HCT116 (cell line): ENCODE results near the gene TXNDC9. TPM values are rescaled to one million over a fixed set of nuclear protein-coding genes. Genes with fewer than 3 reads are reported as not detected.

Experiments used
- ATAC-seq: fragments of 200-7000 bp; cut with Tn5 transposase; 2 replicates; pipeline ENCODE4 v1.9.1; 2020; ENCODE audit warnings: mild to moderate bottlenecking, moderate library complexity
- Bru-seq: library from RNA; stranded (reverse); fragments of 400-500 nt; gene quantifications from one replicate; lab custom pipeline; 2021; lab: Mats Ljungman, UMichigan
- BruChase-seq, 2 experiments: library from RNA; stranded (reverse); fragments of 400-500 nt; gene quantifications; one replicate each; lab custom pipeline; 2021; lab: Mats Ljungman, UMichigan
- BruUV-seq: library from RNA; stranded (reverse); fragments of 400-500 nt; replicated peaks from 2 replicates; lab custom pipeline; 2021; lab: Mats Ljungman, UMichigan
- CTCF ChIA-PET: fragments of 300-600 bp; sonication (Branson Sonifier 250); formaldehyde crosslinking; loops from one replicate; lab custom pipeline; 2021; ENCODE audit warnings: antibody characterized with exemption; lab: Charles Lee
- POLR2A ChIA-PET: fragments of 300-600, 350-600 bp; sonication (Branson Sonifier 250); formaldehyde crosslinking; loops from one replicate; lab custom pipeline; 2021; ENCODE audit warnings: antibody characterized with exemption; lab: Charles Lee
- RAD21 ChIA-PET, 2 experiments: fragments of 300-600 bp; sonication (Branson Sonifier 250); formaldehyde crosslinking; loops; one replicate each; lab custom pipeline; 2023; ENCODE audit warnings: low total read pairs in 2 of 2; ENCODE audit not compliant: uncharacterized antibody in 2 of 2, unreplicated experiment in 2 of 2, low non-redundant PET in 1 of 2; lab: Charles Lee
- DNase-seq: peaks from one replicate; pipeline ENCODE4 v3.0.0-alpha.2; 2010; ENCODE audit warnings: low read depth, low spot score
- H2AFZ ChIP-seq: fragments of 200-600 bp; shearing (Covaris generic), sonication (generic); 2 replicates; pipeline ENCODE4 v1.6.1; 2017; ENCODE audit warnings: low read depth, mixed run types, mixed read lengths, antibody characterized with exemption, low read length; ENCODE audit not compliant: poor library complexity, severe bottlenecking
- H3K27ac ChIP-seq: 2 replicates; pipeline ENCODE4 v1.5.1; 2012; ENCODE audit warnings: low read depth, low read length
- H3K27me3 ChIP-seq: fragments of 200-600 bp; sonication (generic); 2 replicates; pipeline ENCODE4 v1.6.1; 2016; ENCODE audit warnings: mixed run types, low read length, mixed read lengths; ENCODE audit not compliant: insufficient read depth
- H3K36me3 ChIP-seq, 2 experiments: fragments of 200-500 bp in 1 of 2; fragments of 200-600 bp in 1 of 2; sonication (Bioruptor generic) in 1 of 2; sonication (generic) in 1 of 2; 2 replicates each; pipeline versions ENCODE4 v1.5.1 to v1.6.1; 2014 to 2016; ENCODE audit warnings: low read length in 2 of 2, inconsistent platforms in 1 of 2, mixed read lengths in 1 of 2, mixed run types in 1 of 2; ENCODE audit not compliant: insufficient read depth in 2 of 2, control insufficient read depth in 1 of 2
- H3K4me1 ChIP-seq, 2 experiments: fragments of 200-600 bp in 1 of 2; sonication (generic) in 1 of 2; 2 replicates each; pipeline versions ENCODE4 v1.5.1 to v1.6.1; 2012 to 2017; ENCODE audit warnings: low read length in 2 of 2, inconsistent platforms in 1 of 2, mild to moderate bottlenecking in 1 of 2, mixed read lengths in 1 of 2, mixed run types in 1 of 2, moderate library complexity in 1 of 2; ENCODE audit not compliant: insufficient read depth in 2 of 2, control insufficient read depth in 1 of 2
- H3K4me2 ChIP-seq: fragments of 200-600 bp; sonication (generic); 2 replicates; pipeline ENCODE4 v1.6.1; 2017; ENCODE audit warnings: mixed run types, low read length, mixed read lengths
- H3K4me3 ChIP-seq, 2 experiments: fragments of 200-600 bp in 1 of 2; sonication (generic) in 1 of 2; replicated peaks in 1 of 2; 2 replicates each; pipeline ENCODE4 v1.5.1; 2011 to 2016; ENCODE audit warnings: low read length in 2 of 2, control low read depth in 1 of 2, low read depth in 1 of 2, mild to moderate bottlenecking in 1 of 2, mixed read lengths in 1 of 2, mixed run types in 1 of 2
- H3K79me2 ChIP-seq: fragments of 200-600 bp; sonication (generic); 2 replicates; pipeline ENCODE4 v1.6.1; 2017; ENCODE audit warnings: mild to moderate bottlenecking, mixed run types, low read length, moderate library complexity, mixed read lengths; ENCODE audit not compliant: insufficient read depth
- H3K9ac ChIP-seq: fragments of 200-600 bp; sonication (generic); 2 replicates; pipeline ENCODE4 v1.6.1; 2016; ENCODE audit warnings: low read length, mixed read lengths
- H3K9me2 ChIP-seq: fragments of 200-600 bp; sonication (generic), shearing (Covaris generic); 2 replicates; pipeline ENCODE4 v1.6.1; 2017; ENCODE audit warnings: mixed run types, mild to moderate bottlenecking, moderate library complexity; ENCODE audit not compliant: insufficient read depth
- H3K9me3 ChIP-seq, 2 experiments: fragments of 200-500 bp in 1 of 2; fragments of 200-600 bp in 1 of 2; sonication (Bioruptor generic) in 1 of 2; sonication (generic) in 1 of 2; 2 replicates each; pipeline ENCODE4 v1.6.1; 2014 to 2017; ENCODE audit warnings: low read length in 2 of 2, mixed read lengths in 2 of 2, inconsistent platforms in 1 of 2, low read depth in 1 of 2, mild to moderate bottlenecking in 1 of 2, mixed run types in 1 of 2, moderate library complexity in 1 of 2; ENCODE audit not compliant: control insufficient read depth in 1 of 2, insufficient read depth in 1 of 2
- H4K20me1 ChIP-seq: fragments of 200-600 bp; sonication (generic), shearing (Covaris generic); 2 replicates; pipeline ENCODE4 v1.6.1; 2017; ENCODE audit warnings: mixed run types, mild to moderate bottlenecking, moderate library complexity; ENCODE audit not compliant: insufficient read depth
- CEBPB ChIP-seq: IDR thresholded peaks from 2 replicates; pipeline ENCODE4 v1.6.1; 2012; ENCODE audit warnings: low read depth
- CTCF ChIP-seq, 3 experiments: fragments of 200-600 bp in 1 of 3; sonication (generic) in 1 of 3; IDR thresholded peaks in 2 of 3; conservative IDR thresholded peaks in 1 of 3; 2 replicates each; pipeline ENCODE4 v1.5.1; 2012 to 2017; ENCODE audit warnings: low read depth in 2 of 3, low read length in 2 of 3, antibody characterized with exemption in 1 of 3, borderline replicate concordance in 1 of 3, control low read depth in 1 of 3, mild to moderate bottlenecking in 1 of 3, mixed read lengths in 1 of 3, mixed run types in 1 of 3, moderate library complexity in 1 of 3; ENCODE audit not compliant: insufficient read depth in 1 of 3
- FOSL1 ChIP-seq: IDR thresholded peaks from 2 replicates; pipeline ENCODE4 v1.6.1; 2012; ENCODE audit warnings: low read depth
- POLR2AphosphoS5 ChIP-seq: IDR thresholded peaks from 2 replicates; pipeline ENCODE4 v1.6.1; 2011; ENCODE audit warnings: mild to moderate bottlenecking, low read depth, low read length, moderate library complexity
- REST ChIP-seq: IDR thresholded peaks from 2 replicates; pipeline ENCODE4 v1.6.1; 2012; ENCODE audit warnings: low read depth
- SP1 ChIP-seq: IDR thresholded peaks from 2 replicates; pipeline ENCODE4 v1.6.1; 2012; ENCODE audit warnings: low read depth
- SRF ChIP-seq: IDR thresholded peaks from 2 replicates; pipeline ENCODE4 v1.6.1; 2012; ENCODE audit warnings: low read depth
- YY1 ChIP-seq: IDR thresholded peaks from 2 replicates; pipeline ENCODE4 v1.6.1; 2011; ENCODE audit warnings: low read length, low read depth, moderate library complexity, mild to moderate bottlenecking; ENCODE audit not compliant: insufficient replicate concordance; ENCODE audit errors: extremely low read depth
- ZFX ChIP-seq: fragments of 450-650 bp; IDR thresholded peaks from 2 replicates; pipeline ENCODE4 v1.6.1; 2017
- ZNF274 ChIP-seq: fragments of 200-500 bp; sonication (Bioruptor generic); IDR thresholded peaks from 2 replicates; pipeline ENCODE4 v1.6.1; 2014; ENCODE audit warnings: mild to moderate bottlenecking, low read depth, low read length, inconsistent platforms
- intact Hi-C: fragments of 100-400 bp; cut with micrococcal nuclease; formaldehyde crosslinking; loops from 2 replicates; pipeline ENCODE4 v1.10.0; 2022
- long read RNA-seq: library from polyadenylated mRNA; unstranded; transcript quantifications from one replicate; pipeline ENCODE4 v2.0.0, GENCODE V29; 2021; ENCODE audit not compliant: unreplicated experiment
- polyA plus RNA-seq: library from polyadenylated mRNA; unstranded; fragments of >200 nt; gene quantifications from 2 replicates; pipeline ENCODE4 v1.2.1, GENCODE V29; 2012; ENCODE audit warnings: missing spikeins
- total RNA-seq: library from RNA; stranded (reverse); gene quantifications from one replicate; pipeline ENCODE4 v1.2.1, GENCODE V29; 2021; ENCODE audit not compliant: unreplicated experiment
- TF ChIP-seq, protein P1 (sequence below): IDR thresholded peaks from 2 replicates; pipeline ENCODE4 v1.6.1; 2012
- TF ChIP-seq, protein P2 (sequence below): IDR thresholded peaks from 2 replicates; pipeline ENCODE4 v1.6.1; 2011; ENCODE audit warnings: mild to moderate bottlenecking, low read length, moderate library complexity; ENCODE audit not compliant: insufficient replicate concordance; ENCODE audit errors: extremely low read depth

TXNDC9 gene, protein sequence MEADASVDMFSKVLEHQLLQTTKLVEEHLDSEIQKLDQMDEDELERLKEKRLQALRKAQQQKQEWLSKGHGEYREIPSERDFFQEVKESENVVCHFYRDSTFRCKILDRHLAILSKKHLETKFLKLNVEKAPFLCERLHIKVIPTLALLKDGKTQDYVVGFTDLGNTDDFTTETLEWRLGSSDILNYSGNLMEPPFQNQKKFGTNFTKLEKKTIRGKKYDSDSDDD
- total RNA-seq (18.3 TPM), Bru-seq, nascent RNA (percentile 81 among the genes with signal in this experiment), BruChase-seq, experiment 1, labeled RNA remaining after a 6-hour chase (percentile 83 among the genes with signal in this experiment), BruChase-seq, experiment 2, labeled RNA remaining after a 2-hour chase (percentile 77 among the genes with signal in this experiment)
- 8.1 and 10.0 TPM in 2 replicates for polyA plus RNA-seq
- long read RNA-seq, transcript TXNDC9-202 (4 exons, 1,111 nt) = major isoform, 16 of 26 reads
- long read RNA-seq, transcript TXNDC9-201 (5 exons, 1,637 nt) = minor isoform, 7 of 26 reads
- long read RNA-seq, partial matches to known transcripts = 0 of 26 reads
- long read RNA-seq, other reads (novel, unspliced or antisense) = 3 of 26 reads

GRCh38 chr2:99335911-99336803 lies at the start of gene TXNDC9:
TSS of gene TXNDC9 (minus strand) at chr2:99336333. CDS start at chr2:99333210, 3,123 bp downstream.
- peaks cover 4% of the 10 kb centered on the region; the same call in 1 of the 2 replicates for H4K20me1 ChIP-seq
- TSS peak; percentile 72 for BruUV-seq
- H3K79me2 ChIP-seq = peaks cover 90% of the 10 kb centered on the region
- no peaks in the 10 kb centered on the region for H3K27me3 ChIP-seq
- H3K9me3 ChIP-seq = no peaks in the 10 kb centered on the region
- DNase-seq = peak; percentile 99
- peak within 1 kb of the TSS; percentile 51 for H3K27ac ChIP-seq
- intact Hi-C loops = loop anchor here (1.0 kb wide), 3 partner anchors 154 to 251 kb away; partner anchors contain the start of genes MITD1, MRPL30 and REV1
- peak within 1 kb of the TSS; percentile 89 for H3K9ac ChIP-seq
- ChIA-PET CTCF (interaction anchor here (1.1 to 2.3 kb wide), 7 partner anchors 11 to 156 kb away, joined by 3 to 14 read pairs (median 5); partner anchors contain the start of genes MRPL30 and REV1), RAD21 (interaction anchor here in 1 of 2 experiments (1.0 kb wide), 1 partner anchor 154 kb away, joined by 3 read pairs; the partner anchor contains the start of gene REV1), POLR2A (interaction anchor here (0.7 to 3.2 kb wide), 5 partner anchors 11 to 223 kb away, joined by 3 to 14 read pairs (median 4); partner anchors contain the start of genes C2orf15 and REV1)
- peaks cover 12 to 16% of the 10 kb centered on the region in 2 experiments; a peak in 3 of 4 replicates for H3K36me3 ChIP-seq
- peak within 1 kb of the TSS; percentile 82 to 92 for H3K4me3 ChIP-seq
- H3K4me1 ChIP-seq = peaks cover 2 to 23% of the 10 kb centered on the region in 2 experiments
- peak within 1 kb of the TSS; percentile 80 for H3K4me2 ChIP-seq
- no peaks in the 10 kb centered on the region for H3K9me2 ChIP-seq
- ATAC-seq = peak; percentile 81
- peak within 1 kb of the TSS; percentile 45 for H2AFZ ChIP-seq
- TF ChIP-seq, protein P1, sequence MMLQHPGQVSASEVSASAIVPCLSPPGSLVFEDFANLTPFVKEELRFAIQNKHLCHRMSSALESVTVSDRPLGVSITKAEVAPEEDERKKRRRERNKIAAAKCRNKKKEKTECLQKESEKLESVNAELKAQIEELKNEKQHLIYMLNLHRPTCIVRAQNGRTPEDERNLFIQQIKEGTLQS = no peak
- TF ChIP-seq YY1 = peak; percentile 80
- TF ChIP-seq SP1 = peak; percentile 89
- TF ChIP-seq, protein P2, sequence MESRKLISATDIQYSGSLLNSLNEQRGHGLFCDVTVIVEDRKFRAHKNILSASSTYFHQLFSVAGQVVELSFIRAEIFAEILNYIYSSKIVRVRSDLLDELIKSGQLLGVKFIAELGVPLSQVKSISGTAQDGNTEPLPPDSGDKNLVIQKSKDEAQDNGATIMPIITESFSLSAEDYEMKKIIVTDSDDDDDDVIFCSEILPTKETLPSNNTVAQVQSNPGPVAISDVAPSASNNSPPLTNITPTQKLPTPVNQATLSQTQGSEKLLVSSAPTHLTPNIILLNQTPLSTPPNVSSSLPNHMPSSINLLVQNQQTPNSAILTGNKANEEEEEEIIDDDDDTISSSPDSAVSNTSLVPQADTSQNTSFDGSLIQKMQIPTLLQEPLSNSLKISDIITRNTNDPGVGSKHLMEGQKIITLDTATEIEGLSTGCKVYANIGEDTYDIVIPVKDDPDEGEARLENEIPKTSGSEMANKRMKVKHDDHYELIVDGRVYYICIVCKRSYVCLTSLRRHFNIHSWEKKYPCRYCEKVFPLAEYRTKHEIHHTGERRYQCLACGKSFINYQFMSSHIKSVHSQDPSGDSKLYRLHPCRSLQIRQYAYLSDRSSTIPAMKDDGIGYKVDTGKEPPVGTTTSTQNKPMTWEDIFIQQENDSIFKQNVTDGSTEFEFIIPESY = peak; percentile 91
- TF ChIP-seq CEBPB = peak; percentile 91
- TF ChIP-seq ZNF274 = no peak
- TF ChIP-seq CTCF (IDR thresholded peaks at IDR 0.05 in 2 of 3, conservative IDR thresholded peaks at IDR 0.05 in 1 of 3; ENCODE audit: borderline replicate concordance in 1 of 3, insufficient read depth in 1 of 3, low read depth in 2 of 3, low read length in 2 of 3) = no peak
- TF ChIP-seq FOSL1 = no peak
- TF ChIP-seq POLR2AphosphoS5 = peak; percentile 94
- TF ChIP-seq ZFX = peak; percentile 46; the same call in 1 of the 2 replicates
- TF ChIP-seq REST = no peak
- TF ChIP-seq SRF = peak; percentile 67
